OCI-LY1 (cell line): ENCODE results near the gene CAV3.

Experiments used
- H2AFZ ChIP-seq: fragments of 200-600 bp; sonication (generic), shearing (Covaris generic); 2 replicates; pipeline ENCODE4 v1.6.0; 2014; ENCODE audit warnings: antibody characterized with exemption, mild to moderate bottlenecking, low read length
- H3F3A ChIP-seq: fragments of 200-600 bp; sonication (generic), shearing (Covaris generic); 2 replicates; pipeline ENCODE4 v1.6.0; 2014; ENCODE audit warnings: mild to moderate bottlenecking, antibody characterized with exemption, low read length, moderate library complexity; ENCODE audit not compliant: insufficient read depth
- H3K27ac ChIP-seq: fragments of 200-600 bp; sonication (generic); 2 replicates; pipeline ENCODE4 v1.5.1; 2014; ENCODE audit warnings: low read length, mixed run types, mild to moderate bottlenecking, low read depth; ENCODE audit not compliant: poor library complexity, severe bottlenecking
- H3K27me3 ChIP-seq: fragments of 200-600 bp; sonication (generic); 2 replicates; pipeline ENCODE4 v1.6.0; 2014; ENCODE audit warnings: antibody characterized with exemption, mild to moderate bottlenecking, low read length, moderate library complexity; ENCODE audit not compliant: insufficient read depth
- H3K36me3 ChIP-seq: fragments of 200-600 bp; sonication (generic); 2 replicates; pipeline ENCODE4 v1.6.1; 2014; ENCODE audit warnings: mild to moderate bottlenecking, antibody characterized with exemption, low read length, moderate library complexity, mixed read lengths; ENCODE audit not compliant: insufficient read depth
- H3K4me1 ChIP-seq: fragments of 200-600 bp; sonication (generic); 2 replicates; pipeline ENCODE4 v1.5.1; 2014; ENCODE audit warnings: mild to moderate bottlenecking, low read length, moderate library complexity; ENCODE audit not compliant: insufficient read depth, severe bottlenecking
- H3K4me2 ChIP-seq: fragments of 200-600 bp; sonication (generic), shearing (Covaris generic); 2 replicates; pipeline ENCODE4 v1.6.1; 2014; ENCODE audit warnings: low read length
- H3K4me3 ChIP-seq: fragments of 200-600 bp; sonication (generic); 2 replicates; pipeline ENCODE4 v1.5.1; 2014; ENCODE audit warnings: low read length, low read depth, mild to moderate bottlenecking, mixed read lengths; ENCODE audit not compliant: poor library complexity, severe bottlenecking
- H3K79me2 ChIP-seq: fragments of 200-600 bp; shearing (Covaris generic); 2 replicates; pipeline ENCODE4 v1.6.1; 2016; ENCODE audit warnings: mixed run types, low read length, mixed read lengths; ENCODE audit not compliant: insufficient read depth
- H3K9ac ChIP-seq: fragments of 200-600 bp; sonication (generic), shearing (Covaris generic); 2 replicates; pipeline ENCODE4 v1.6.1; 2014; ENCODE audit warnings: mild to moderate bottlenecking, low read length, mixed read lengths
- H3K9me2 ChIP-seq: fragments of 200-600 bp; sonication (generic), shearing (Covaris generic); 2 replicates; pipeline ENCODE4 v1.6.1; 2014; ENCODE audit warnings: low read depth, mild to moderate bottlenecking, low read length, mixed read lengths
- H3K9me3 ChIP-seq: fragments of 200-600 bp; shearing (Covaris generic); 2 replicates; pipeline ENCODE4 v1.6.1; 2014; ENCODE audit warnings: low read length, mixed read lengths
- H4K20me1 ChIP-seq: fragments of 200-600 bp; sonication (generic), shearing (Covaris generic); 2 replicates; pipeline ENCODE4 v1.6.0; 2016; ENCODE audit warnings: mild to moderate bottlenecking, low read length; ENCODE audit not compliant: insufficient read depth
- EZH2 ChIP-seq: fragments of 200-600 bp; sonication (generic), shearing (Covaris generic); IDR thresholded peaks from 2 replicates; pipeline ENCODE4 v1.8.0; 2017; ENCODE audit warnings: borderline replicate concordance, mixed run types, mild to moderate bottlenecking, antibody characterized with exemption, low read length, moderate library complexity, mixed read lengths
- TF ChIP-seq, protein P1 (sequence below): fragments of 200-600 bp; sonication (generic), shearing (Covaris generic); IDR thresholded peaks from 2 replicates; pipeline ENCODE4 v1.5.1; 2017; ENCODE audit warnings: mild to moderate bottlenecking, antibody characterized with exemption, low read length, moderate library complexity, mixed read lengths

The CAV3 gene

DNA sequence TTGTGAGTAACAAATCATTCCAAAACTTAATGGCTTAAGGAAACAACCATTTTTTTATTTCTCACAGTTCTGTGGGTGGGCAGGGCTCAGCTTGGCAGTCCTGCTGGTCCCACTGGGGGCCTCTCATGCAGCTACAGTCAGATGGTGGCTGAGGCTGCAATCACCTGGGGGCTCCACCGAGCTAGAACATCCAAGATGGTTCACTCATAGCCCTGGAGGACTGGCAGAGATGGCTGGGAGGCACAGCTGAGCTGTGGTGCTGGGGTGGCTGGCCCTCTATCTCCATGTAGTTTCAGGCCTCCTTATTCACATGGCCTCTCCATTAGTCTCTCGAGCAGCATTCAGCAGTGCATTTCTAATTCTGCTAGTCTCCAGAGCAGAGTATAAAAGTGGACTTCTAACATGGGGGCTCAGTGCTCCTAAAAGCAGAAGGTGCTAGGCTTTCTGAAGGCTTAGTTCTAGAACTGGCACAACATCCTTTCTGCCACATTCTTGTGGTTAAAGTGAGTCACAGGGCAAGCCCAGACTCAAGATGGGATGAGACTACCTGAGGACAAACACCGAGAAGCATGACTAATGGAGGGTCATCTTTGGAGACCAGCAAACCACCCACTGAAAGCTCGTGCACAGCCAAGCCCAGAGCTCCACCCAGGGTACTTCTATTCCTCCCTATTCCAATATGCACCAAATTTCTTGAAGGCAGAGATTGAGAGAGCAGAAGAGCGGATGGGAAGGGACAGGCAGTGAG, 6.3 kb downstream of the CAV3 start:
- Histone ChIP-seq H3K4me1 (no peaks in the 10 kb centered on the region), H3K27ac (no peak overlapping the region), H3K79me2 (no peaks in the 10 kb centered on the region), H2AFZ (no peak overlapping the region), H4K20me1 (no peaks in the 10 kb centered on the region), H3K4me3 (no peak overlapping the region), H3K9ac (no peak overlapping the region), H3K4me2 (no peak overlapping the region), H3K9me3 (no peaks in the 10 kb centered on the region), H3F3A (no peaks in the 10 kb centered on the region), H3K36me3 (no peaks in the 10 kb centered on the region), H3K27me3 (peaks cover 5% of the 10 kb centered on the region; the same call in 1 of the 2 replicates), H3K9me2 (no peaks in the 10 kb centered on the region)
- TF ChIP-seq, protein P1, sequence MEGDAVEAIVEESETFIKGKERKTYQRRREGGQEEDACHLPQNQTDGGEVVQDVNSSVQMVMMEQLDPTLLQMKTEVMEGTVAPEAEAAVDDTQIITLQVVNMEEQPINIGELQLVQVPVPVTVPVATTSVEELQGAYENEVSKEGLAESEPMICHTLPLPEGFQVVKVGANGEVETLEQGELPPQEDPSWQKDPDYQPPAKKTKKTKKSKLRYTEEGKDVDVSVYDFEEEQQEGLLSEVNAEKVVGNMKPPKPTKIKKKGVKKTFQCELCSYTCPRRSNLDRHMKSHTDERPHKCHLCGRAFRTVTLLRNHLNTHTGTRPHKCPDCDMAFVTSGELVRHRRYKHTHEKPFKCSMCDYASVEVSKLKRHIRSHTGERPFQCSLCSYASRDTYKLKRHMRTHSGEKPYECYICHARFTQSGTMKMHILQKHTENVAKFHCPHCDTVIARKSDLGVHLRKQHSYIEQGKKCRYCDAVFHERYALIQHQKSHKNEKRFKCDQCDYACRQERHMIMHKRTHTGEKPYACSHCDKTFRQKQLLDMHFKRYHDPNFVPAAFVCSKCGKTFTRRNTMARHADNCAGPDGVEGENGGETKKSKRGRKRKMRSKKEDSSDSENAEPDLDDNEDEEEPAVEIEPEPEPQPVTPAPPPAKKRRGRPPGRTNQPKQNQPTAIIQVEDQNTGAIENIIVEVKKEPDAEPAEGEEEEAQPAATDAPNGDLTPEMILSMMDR, result no peak
- TF ChIP-seq EZH2, result no peak

DNA sequence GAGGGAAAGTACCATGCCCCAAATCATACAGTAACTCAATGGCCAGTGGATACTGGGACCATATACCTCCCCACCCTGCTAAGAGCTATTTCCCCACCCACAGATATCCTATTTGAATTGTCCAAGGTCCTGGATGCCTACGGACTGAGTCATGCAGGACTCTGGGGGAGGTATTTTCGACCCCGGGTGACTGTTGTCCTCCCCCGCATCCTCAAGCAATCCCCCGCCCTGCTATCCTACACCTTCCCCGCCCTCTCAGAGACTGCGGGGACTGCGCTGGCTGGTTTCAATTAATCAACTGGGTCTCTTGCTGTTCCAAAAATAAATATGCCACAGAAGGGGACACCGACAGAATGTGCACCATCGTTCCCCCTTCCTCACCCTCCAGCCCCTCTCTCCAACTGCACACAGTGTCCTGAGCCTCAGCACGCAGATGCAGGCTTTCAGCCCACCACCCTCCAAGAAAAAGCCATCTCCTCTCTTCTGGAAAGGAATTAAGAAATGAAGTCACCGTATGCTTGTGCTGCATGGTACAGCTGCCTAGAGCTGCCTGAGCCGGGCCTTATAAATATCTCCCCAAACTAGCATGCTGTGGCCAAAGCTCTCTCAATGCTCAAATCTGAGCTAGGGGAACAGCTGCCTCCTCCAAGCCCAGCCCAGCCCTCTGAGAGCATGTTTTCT, 8.1 kb downstream of the CAV3 start:
- H3K79me2 ChIP-seq, result no peaks in the 10 kb centered on the region
- H3K4me3 ChIP-seq, result no peak overlapping the region
- H3K36me3 ChIP-seq, result no peaks in the 10 kb centered on the region
- H3K9me3 ChIP-seq, result no peaks in the 10 kb centered on the region
- peaks cover 5% of the 10 kb centered on the region; the same call in 1 of the 2 replicates for H3K27me3 ChIP-seq
- H3K4me2 ChIP-seq, result no peak overlapping the region
- no peaks in the 10 kb centered on the region for H4K20me1 ChIP-seq
- no peak overlapping the region for H3K27ac ChIP-seq
- no peak overlapping the region for H2AFZ ChIP-seq
- no peaks in the 10 kb centered on the region for H3F3A ChIP-seq
- no peaks in the 10 kb centered on the region for H3K9me2 ChIP-seq
- H3K9ac ChIP-seq, result no peak overlapping the region
- no peaks in the 10 kb centered on the region for H3K4me1 ChIP-seq
- TF ChIP-seq EZH2, result no peak
- TF ChIP-seq, protein P1, result no peak

DNA sequence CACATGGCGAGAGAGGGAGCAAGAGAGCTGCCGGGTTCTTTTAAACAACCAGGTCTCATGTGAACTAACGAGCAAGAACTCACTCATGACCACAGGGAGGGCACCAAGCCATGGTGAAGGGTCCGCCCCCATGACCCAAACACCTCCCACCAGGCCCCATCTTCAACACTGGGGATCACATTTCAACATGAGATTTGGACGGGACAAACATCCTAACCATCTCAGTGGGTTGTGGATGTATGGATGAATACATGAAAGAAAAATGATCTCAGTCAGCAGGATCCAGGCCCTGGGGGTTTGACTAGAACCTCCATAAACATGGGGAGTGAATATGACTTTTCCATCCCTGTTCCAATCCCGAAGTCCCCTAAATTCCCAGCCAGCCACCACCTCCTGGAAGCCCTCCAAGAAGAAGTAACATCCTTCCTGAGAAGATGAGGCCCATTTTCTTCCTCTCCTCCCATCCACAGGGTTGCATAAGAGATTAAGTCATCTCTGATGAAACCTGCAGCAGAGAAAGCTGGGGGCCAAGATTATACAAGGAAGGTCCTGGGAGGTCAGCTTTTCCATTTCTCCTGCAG, 9.5 kb downstream of the CAV3 start:
- Histone ChIP-seq H3K4me1 (no peaks in the 10 kb centered on the region), H3K4me2 (no peak overlapping the region), H2AFZ (no peak overlapping the region), H4K20me1 (no peaks in the 10 kb centered on the region), H3K27ac (no peak overlapping the region), H3K9ac (no peak overlapping the region), H3K36me3 (no peaks in the 10 kb centered on the region), H3K27me3 (no peaks in the 10 kb centered on the region), H3K4me3 (no peak overlapping the region), H3K9me3 (no peaks in the 10 kb centered on the region), H3K79me2 (no peaks in the 10 kb centered on the region), H3F3A (no peaks in the 10 kb centered on the region), H3K9me2 (no peaks in the 10 kb centered on the region)
- TF ChIP-seq EZH2, result no peak
- TF ChIP-seq, protein P1, result no peak
